Left ventricle myocardium inferior (tissue), 1 donor: Measurements from ENCODE around the gene CACNA1I. TPM values are rescaled to one million over a fixed set of nuclear protein-coding genes. Genes with fewer than 3 reads are reported as not detected.

ENCODE experiments used
- DNase-seq: peaks from one replicate; pipeline ENCODE4 v3.0.0-alpha.2; 2020
- H3K27ac ChIP-seq: fragments of 200-600 bp; replicated peaks from 2 replicates; pipeline ENCODE4 v1.8.0; 2021
- H3K27me3 ChIP-seq: fragments of 200-600 bp; 2 replicates; pipeline ENCODE4 v1.8.0; 2021; ENCODE audit warnings: low read depth
- H3K36me3 ChIP-seq: fragments of 200-600 bp; 2 replicates; pipeline ENCODE4 v1.8.0; 2021
- H3K4me1 ChIP-seq: fragments of 200-600 bp; 2 replicates; pipeline ENCODE4 v1.8.0; 2021
- H3K4me3 ChIP-seq: fragments of 200-600 bp; 2 replicates; pipeline ENCODE4 v1.8.0; 2021; ENCODE audit warnings: mild to moderate bottlenecking, moderate library complexity
- H3K9me3 ChIP-seq: fragments of 200-600 bp; replicated peaks from 2 replicates; pipeline ENCODE4 v1.8.0; 2021
- intact Hi-C: fragments of 100-400 bp; cut with micrococcal nuclease; formaldehyde crosslinking; loops from one replicate; pipeline ENCODE4 v1.11.0; 2022
- total RNA-seq: library from RNA; stranded (reverse); fragmentation: NEBNext Ultra II Directional; extraction: Animal tissue kit (Norgen Biotek cat#: 25700); gene quantifications from one replicate; pipeline ENCODE4 v1.2.1, GENCODE V29; 2021
- TF ChIP-seq, protein P1 (sequence below): fragments of 200-600 bp; IDR thresholded peaks from 2 replicates; pipeline ENCODE4 v1.8.0; 2021; ENCODE audit warnings: antibody characterized with exemption, mild to moderate bottlenecking, borderline replicate concordance
- donor health status: DM: no; HTN: yes; CAD: no; lungs with severe emphysema.

The CACNA1I gene
- total RNA-seq, 1 donor from 2014 or later, result 0.05 TPM

DNA sequence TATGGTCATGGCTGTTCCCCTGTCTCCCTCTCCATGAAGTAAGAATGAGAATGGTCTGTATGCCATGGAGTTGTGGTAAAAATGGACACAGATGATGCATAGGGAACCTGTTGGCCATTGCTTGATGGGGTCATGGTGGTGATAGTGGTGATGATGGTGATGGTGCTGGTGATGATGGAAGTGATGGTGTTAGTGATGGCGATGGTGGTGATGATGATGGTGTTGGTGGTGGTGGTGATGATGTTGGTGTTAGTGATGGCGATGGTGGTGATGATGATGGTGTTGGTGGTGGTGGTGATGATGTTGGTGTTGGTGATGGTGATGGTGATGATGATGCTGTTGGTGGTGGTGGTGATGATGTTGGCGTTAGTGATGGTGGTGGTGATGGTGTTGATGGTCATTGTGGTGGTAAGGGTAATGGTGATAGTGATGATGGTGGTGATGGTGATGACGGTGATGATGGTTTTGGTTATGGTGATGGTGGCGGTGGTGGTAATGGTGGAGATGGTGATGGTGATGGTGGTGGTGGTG is 5.1 kb upstream of the CACNA1I start:
- peaks cover 83% of the 10 kb centered on the region for H3K27me3 ChIP-seq

DNA sequence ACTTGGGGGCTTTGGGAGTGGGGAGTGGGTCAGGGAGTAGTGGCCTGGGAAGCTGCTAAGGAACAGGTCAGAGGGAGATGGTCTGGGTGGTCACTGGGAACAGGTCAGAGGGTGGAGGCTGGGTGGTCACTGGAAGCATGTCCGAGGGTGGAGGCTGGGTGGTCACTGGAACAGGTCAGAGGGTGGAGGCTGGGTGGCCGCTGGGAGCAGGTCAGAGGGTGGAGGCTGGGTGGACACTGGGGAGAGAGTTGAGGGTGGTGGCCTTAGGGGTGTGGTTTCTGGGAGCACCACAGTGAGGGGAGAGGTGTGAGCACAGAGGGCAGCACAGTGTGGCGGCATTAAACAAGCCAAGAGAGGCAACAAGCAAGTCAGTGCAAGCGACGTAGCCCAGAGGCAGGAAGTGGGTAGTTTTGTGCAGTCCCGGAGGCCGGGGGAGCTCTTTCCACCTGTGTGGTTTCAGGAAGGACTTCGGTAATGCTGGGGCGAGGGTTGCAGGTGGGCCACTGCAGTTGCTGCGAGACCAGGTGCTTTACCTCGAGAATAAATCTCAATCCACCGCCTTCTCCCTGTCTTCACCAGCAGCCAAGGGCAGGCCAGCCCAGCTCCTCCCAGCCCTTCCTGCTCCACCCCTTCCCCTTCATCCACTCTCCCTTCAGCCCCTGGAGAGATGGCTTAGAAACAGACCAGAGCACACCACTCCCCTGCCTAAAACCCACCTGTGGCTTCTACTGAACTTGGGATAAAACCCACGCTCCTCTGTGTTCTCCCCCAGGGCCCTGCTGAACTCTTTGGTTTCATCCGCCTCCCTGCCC is 3.2 kb upstream of the CACNA1I start:
- intact Hi-C loops, result no loop called here
- no peak for DNase-seq
- Histone ChIP-seq H3K4me3 (no peak overlapping the region), H3K9me3 (no peaks in the 10 kb centered on the region), H3K27ac (no peak overlapping the region), H3K36me3 (no peaks in the 10 kb centered on the region), H3K27me3 (peaks cover 85% of the 10 kb centered on the region), H3K4me1 (no peaks in the 10 kb centered on the region)
- TF ChIP-seq, protein P1, sequence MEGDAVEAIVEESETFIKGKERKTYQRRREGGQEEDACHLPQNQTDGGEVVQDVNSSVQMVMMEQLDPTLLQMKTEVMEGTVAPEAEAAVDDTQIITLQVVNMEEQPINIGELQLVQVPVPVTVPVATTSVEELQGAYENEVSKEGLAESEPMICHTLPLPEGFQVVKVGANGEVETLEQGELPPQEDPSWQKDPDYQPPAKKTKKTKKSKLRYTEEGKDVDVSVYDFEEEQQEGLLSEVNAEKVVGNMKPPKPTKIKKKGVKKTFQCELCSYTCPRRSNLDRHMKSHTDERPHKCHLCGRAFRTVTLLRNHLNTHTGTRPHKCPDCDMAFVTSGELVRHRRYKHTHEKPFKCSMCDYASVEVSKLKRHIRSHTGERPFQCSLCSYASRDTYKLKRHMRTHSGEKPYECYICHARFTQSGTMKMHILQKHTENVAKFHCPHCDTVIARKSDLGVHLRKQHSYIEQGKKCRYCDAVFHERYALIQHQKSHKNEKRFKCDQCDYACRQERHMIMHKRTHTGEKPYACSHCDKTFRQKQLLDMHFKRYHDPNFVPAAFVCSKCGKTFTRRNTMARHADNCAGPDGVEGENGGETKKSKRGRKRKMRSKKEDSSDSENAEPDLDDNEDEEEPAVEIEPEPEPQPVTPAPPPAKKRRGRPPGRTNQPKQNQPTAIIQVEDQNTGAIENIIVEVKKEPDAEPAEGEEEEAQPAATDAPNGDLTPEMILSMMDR, result no peak

More for the DNA sequence above, 5.1 kb upstream of the CACNA1I start:
- Histone ChIP-seq H3K9me3 (no peaks in the 10 kb centered on the region), H3K27ac (no peak overlapping the region), H3K4me1 (no peaks in the 10 kb centered on the region), H3K36me3 (no peaks in the 10 kb centered on the region), H3K4me3 (no peak overlapping the region)
- DNase-seq, result no peak
- intact Hi-C loops, result no loop called here
- TF ChIP-seq, protein P1, result no peak

DNA sequence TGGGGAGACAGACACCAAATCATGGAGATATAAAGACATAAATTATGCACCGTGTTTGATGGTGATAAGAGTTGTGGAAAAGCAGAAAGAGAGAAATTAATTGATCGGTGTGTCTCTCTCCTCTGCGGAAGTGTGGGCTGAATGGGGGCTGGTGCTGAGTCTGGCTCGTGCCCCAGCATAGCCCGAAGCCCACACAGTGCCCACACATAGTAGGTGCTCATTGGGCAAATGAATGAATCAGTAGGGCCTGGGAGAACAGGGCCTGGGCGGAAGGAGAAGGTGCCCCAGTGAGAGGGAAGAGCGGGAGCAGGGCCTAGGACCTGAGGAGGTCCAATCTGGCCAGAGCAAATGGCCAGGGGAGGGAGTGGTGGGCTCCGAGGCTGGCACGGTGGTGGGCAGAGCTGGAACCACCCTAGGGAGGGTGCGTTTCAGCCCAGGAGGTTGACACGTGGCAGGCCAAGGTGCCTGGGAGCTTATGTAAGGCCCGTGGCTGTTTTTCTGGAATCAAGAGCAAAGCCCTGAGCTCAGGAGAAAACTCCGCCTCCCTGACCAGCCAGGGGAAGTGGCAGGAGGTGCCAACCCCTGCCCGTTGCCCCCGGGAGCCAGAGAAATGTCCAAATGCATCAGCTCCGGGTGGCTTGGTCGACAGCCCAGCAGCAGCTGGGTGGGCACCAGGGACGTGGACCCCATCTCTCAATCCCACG is 2.1 kb upstream of the CACNA1I start:
- H3K9me3 ChIP-seq, result no peaks in the 10 kb centered on the region
- H3K36me3 ChIP-seq, result no peaks in the 10 kb centered on the region
- H3K27me3 ChIP-seq, result peaks cover 76% of the 10 kb centered on the region
- TF ChIP-seq, protein P1, result no peak
- no peak overlapping the region for H3K4me3 ChIP-seq
- intact Hi-C loops, result no loop called here
- H3K27ac ChIP-seq, result no peak overlapping the region
- no peak for DNase-seq
- H3K4me1 ChIP-seq, result no peaks in the 10 kb centered on the region

DNA sequence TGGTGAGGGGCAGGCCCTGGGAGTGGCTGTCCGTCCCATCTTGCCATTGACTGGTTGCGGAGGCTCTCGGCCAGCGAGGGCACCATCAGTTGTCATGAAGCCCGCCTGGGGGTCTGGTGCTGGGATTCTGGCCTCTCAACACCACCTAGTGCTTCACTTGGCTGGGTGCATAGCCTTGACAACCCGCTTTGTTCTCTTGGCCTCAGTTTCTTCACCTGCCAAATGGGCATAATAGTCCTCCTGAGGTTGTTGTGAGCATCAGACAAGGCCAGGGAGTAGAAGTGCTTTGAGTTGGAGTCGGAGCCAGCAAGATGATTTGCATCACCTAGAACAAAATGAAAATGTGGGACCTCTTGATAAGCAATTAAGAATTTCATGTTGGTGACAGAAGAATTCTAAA is 1.5 kb upstream of the CACNA1I start:
- TF ChIP-seq, protein P1, result no peak
- intact Hi-C loops, result no loop called here
- DNase-seq, result no peak
- H3K27ac ChIP-seq, result no peak overlapping the region
- peaks cover 75% of the 10 kb centered on the region for H3K27me3 ChIP-seq
- H3K4me3 ChIP-seq, result no peak overlapping the region
- H3K36me3 ChIP-seq, result no peaks in the 10 kb centered on the region
- H3K4me1 ChIP-seq, result no peaks in the 10 kb centered on the region
- H3K9me3 ChIP-seq, result no peaks in the 10 kb centered on the region

DNA sequence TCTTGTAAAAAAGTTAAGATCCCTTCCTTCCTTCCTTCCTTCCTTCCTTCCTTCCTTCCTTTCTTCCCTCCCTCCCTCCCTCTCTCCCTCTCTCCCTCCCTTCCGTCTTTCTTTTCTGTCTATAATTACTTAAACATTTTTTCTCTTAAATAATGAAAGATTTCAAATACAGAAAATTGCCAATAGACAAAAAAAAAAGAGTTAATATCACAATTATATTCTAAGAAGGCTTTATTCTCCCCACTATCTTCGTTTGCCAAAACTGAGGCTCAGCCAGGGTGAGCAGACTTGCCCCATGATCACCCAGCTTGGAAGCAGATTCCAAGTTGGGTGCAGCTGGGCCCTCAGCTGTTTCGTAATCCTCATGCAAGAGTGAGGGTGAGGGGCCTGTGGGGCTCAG is 327 bp upstream of the CACNA1I start:
- Histone ChIP-seq H3K4me1 (no peaks in the 10 kb centered on the region), H3K4me3 (no peak overlapping the region), H3K36me3 (no peaks in the 10 kb centered on the region), H3K9me3 (no peaks in the 10 kb centered on the region), H3K27me3 (peaks cover 71% of the 10 kb centered on the region), H3K27ac (no peak overlapping the region)
- DNase-seq, result no peak
- intact Hi-C loops, result no loop called here
- TF ChIP-seq, protein P1, result no peak
